ENCODE data around the gene CARNS1.

DNA sequence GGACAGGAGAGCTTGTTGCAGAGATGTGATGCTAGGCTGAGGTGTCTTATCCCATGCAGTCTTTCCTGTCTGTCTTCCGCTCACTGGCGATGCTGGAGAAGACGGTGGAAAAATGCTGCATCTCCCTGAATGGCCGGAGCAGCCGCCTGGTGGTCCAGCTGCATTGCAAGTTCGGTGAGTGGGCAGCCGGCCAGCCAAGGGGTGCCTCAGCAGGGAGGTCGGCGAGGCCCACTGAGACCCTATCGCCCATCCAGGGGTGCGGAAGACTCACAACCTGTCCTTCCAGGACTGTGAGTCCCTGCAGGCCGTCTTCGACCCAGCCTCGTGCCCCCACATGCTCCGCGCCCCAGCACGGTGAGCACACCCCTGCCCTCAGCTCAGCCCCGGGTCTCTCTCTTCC, 22.0 kb upstream of the CARNS1 start:
- TF ChIP-seq, protein P1, sequence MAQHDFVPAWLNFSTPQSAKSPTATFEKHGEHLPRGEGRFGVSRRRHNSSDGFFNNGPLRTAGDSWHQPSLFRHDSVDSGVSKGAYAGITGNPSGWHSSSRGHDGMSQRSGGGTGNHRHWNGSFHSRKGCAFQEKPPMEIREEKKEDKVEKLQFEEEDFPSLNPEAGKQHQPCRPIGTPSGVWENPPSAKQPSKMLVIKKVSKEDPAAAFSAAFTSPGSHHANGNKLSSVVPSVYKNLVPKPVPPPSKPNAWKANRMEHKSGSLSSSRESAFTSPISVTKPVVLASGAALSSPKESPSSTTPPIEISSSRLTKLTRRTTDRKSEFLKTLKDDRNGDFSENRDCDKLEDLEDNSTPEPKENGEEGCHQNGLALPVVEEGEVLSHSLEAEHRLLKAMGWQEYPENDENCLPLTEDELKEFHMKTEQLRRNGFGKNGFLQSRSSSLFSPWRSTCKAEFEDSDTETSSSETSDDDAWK (CRISPR knock-in tag; IDR thresholded peaks at IDR 0.05), result no peak
- TF ChIP-seq ETS1 (CRISPR knock-in tag; IDR thresholded peaks at IDR 0.05) (no peak), ZNF891 (CRISPR knock-in tag; IDR thresholded peaks at IDR 0.05) (no peak), MYNN (CRISPR knock-in tag; IDR thresholded peaks at IDR 0.05; ENCODE audit: low read depth) (no peak)
